Panc1 (cell line): ENCODE results near the gene DEPDC5.

Experiments
- CTCF ChIP-seq: fragments of 450-650 bp; IDR thresholded peaks from 2 replicates; pipeline ENCODE4 v1.5.1; 2017; ENCODE audit warnings: mild to moderate bottlenecking
- POLR2AphosphoS5 ChIP-seq: IDR thresholded peaks from 2 replicates; pipeline ENCODE4 v1.6.1; 2012; ENCODE audit warnings: mild to moderate bottlenecking, low read depth, low read length, moderate library complexity
- REST ChIP-seq, 2 experiments: IDR thresholded peaks; 2 replicates each; pipeline ENCODE4 v1.6.1; 2011 to 2012; ENCODE audit warnings: low read depth in 2 of 2, control low read depth in 1 of 2, low read length in 1 of 2, mild to moderate bottlenecking in 1 of 2, moderate library complexity in 1 of 2; ENCODE audit not compliant: insufficient read depth in 1 of 2
- SIN3A ChIP-seq: IDR thresholded peaks from 2 replicates; pipeline ENCODE4 v1.6.1; 2012; ENCODE audit warnings: low read depth, mild to moderate bottlenecking, low read length, moderate library complexity, borderline replicate concordance; ENCODE audit not compliant: insufficient read depth
- TCF7L2 ChIP-seq: IDR thresholded peaks from 2 replicates; pipeline ENCODE4 v1.6.1; 2011; ENCODE audit warnings: mild to moderate bottlenecking, low read depth, low read length, inconsistent platforms

GRCh38 chr22:31938296-31938695 lies 184.5 kb downstream of the DEPDC5 start:
- no peak for TF ChIP-seq CTCF
- TF ChIP-seq POLR2AphosphoS5: no peak
- TF ChIP-seq REST (IDR thresholded peaks at IDR 0.05; ENCODE audit: insufficient read depth in 1 of 2, low read depth in 2 of 2, low read length in 1 of 2): no peak
- TF ChIP-seq TCF7L2: no peak
- no peak for TF ChIP-seq SIN3A
